NOMO-1 treated with DMSO at 0.1 percent for 48 hours (cell line): ENCODE results near the gene PARVB.
A peak's percentile ranks its signal among the peaks of the same experiment; 100 is the strongest.
"Not testable (repeated sequence)": the region's sequence is repeated elsewhere in the genome, so short reads cannot be mapped to it uniquely, and the experiment has no call there.

Experiments
- DNase-seq: peaks from one replicate; lab custom pipeline; 2025; ENCODE audit not compliant: unreplicated experiment; lab: John Stamatoyannopoulos, UW

PARVB gene

GRCh38 chr22:43996170-43996980, 27.7 kb upstream of the PARVB start:
- no peak for DNase-seq

- no peak for DNase-seq
Measured at GRCh38 chr22:43996981-43997265, 27.2 kb upstream of the PARVB start.

GRCh38 chr22:43998679-43999264, 25.3 kb upstream of the PARVB start:
- no peak for DNase-seq

GRCh38 chr22:43999378-43999777, 24.7 kb upstream of the PARVB start:
- DNase-seq: no peak

GRCh38 chr22:44000123-44000522, 24.0 kb upstream of the PARVB start:
- DNase-seq: no peak

GRCh38 chr22:44001521-44001920, 22.6 kb upstream of the PARVB start:
- DNase-seq: no peak

GRCh38 chr22:44002324-44002723, 21.8 kb upstream of the PARVB start:
- no peak for DNase-seq

GRCh38 chr22:44002997-44003396, 21.1 kb upstream of the PARVB start:
- DNase-seq: no peak

GRCh38 chr22:44003405-44004103, 20.5 kb upstream of the PARVB start:
- no peak for DNase-seq

GRCh38 chr22:44004104-44004460, 20.0 kb upstream of the PARVB start:
- DNase-seq: no peak

GRCh38 chr22:44005524-44005923, 18.6 kb upstream of the PARVB start:
- peak; percentile 77 for DNase-seq

- DNase-seq: no peak
Measured at GRCh38 chr22:44012162-44012561, 11.9 kb upstream of the PARVB start.

GRCh38 chr22:44012591-44012990, 11.5 kb upstream of the PARVB start:
- no peak for DNase-seq

GRCh38 chr22:44014241-44014640, 9.9 kb upstream of the PARVB start:
- DNase-seq: no peak

- not testable (repeated sequence) for DNase-seq
Measured at GRCh38 chr22:44016586-44016985, 7.5 kb upstream of the PARVB start.

- no peak for DNase-seq
Measured at GRCh38 chr22:44018594-44018993, 5.5 kb upstream of the PARVB start.

GRCh38 chr22:44019416-44019815, 4.7 kb upstream of the PARVB start:
- DNase-seq: no peak

GRCh38 chr22:44019846-44020245, 4.3 kb upstream of the PARVB start:
- no peak for DNase-seq

GRCh38 chr22:44020981-44021380, 3.1 kb upstream of the PARVB start:
- DNase-seq: no peak

GRCh38 chr22:44023404-44024287, 456 bp upstream of the PARVB start:
- DNase-seq: no peak
